ENCODE data around the gene TNS2.

TNS2 gene

DNA sequence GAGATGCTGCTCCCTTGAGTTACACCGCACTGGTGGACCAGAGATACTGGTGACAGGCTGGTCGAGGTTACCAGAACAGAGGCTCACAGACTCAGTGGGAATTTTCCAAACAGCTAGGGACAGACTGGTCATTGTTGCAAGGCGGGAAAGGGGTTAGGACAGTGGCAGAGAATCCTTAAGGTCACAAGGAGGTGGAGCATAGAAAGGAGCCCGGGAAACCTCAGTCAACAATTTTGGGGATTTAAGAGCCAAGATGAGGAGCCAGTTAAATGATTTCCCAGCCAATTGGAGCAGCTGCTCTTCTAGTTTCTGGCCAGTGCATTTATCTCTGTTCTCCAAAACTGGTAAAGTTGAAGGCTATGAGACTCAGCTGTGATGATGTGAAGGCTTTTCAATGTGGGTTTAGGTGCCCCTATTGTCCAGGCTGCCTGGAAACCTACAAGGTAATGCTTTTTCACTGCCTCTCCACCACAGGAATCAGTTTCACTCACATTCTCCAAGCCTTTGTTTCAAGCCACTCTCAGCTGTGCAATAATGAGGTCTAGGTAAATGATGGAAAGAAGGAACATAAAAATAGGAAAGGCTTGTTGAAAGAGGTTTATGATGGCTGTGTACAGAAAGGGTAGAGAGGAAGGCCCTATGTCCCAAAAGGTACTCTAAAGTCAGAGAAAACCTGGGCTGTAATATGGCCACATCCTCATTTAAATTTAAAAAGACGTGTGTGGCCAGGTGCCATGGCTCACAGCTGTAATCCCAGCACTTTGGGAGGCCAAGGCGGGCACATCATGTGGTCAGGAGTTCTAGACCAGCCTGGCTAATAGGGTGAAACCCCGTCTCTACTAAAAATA, 7.0 kb upstream of the TNS2 start:
- no peak for DNase-seq

DNA sequence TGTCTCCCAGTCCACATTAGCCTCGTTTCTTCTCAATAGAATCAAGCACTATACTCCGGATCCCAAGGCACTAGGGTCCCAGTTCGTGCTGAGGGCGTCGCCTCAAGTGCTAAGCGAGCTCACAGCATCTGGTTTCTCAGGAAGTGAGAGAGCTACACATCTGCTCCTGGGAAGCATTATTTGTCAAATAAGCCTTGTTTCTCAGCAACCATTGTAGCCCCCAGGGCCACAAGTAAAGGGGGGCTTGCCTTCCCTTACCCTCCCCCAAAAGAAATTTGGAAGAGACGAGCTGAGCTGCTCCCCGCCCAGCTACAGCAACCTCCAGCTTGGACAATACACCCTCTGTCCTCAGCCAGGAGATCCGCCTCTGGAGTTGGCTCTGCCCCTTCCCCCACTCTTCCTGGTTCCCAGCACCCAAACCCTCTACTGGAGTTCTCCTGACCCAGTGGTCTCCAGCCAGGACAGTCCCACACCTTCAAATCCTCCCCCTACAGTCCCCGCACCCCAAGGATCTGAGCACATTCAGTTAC, 5.7 kb upstream of the TNS2 start:
- DNase-seq, result no peak

DNA sequence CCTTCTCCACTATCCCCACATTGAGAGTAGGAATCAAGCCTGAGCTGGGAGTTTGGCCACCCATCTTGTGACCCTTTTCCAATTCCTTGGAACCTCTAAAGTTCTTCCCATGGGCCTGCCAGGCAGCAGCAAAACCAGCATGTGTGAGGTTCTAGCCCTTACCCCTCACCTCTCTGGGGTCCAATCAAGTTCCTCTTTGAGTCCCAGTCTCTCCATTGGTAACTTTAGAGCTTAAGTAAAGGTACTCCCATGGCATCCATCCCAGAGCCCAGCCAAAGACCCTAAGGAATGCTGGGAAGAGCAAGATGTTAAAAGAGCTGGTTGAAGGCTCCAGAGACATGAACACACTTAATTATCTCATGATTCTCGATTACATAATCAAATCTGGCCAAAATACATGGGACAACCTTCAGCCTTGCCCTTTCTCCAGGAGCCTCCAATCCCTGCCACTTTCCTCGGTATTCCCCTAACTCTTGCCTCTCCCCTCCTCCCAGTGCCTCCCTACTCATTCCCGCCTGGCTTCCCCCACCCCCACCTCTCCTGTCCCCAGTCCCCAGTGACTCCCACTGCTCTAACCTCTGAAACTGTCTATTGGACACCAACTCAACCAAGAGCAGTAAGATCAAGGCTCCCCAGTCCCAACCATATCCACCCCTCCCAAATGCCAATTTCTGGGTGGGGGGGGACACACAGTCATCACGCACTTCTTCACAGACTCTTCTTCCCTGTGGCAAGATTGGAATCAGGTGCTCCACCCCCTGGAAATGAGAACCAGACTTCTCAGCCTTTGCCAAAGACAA, 4.8 kb upstream of the TNS2 start:
- no peak for DNase-seq

DNA sequence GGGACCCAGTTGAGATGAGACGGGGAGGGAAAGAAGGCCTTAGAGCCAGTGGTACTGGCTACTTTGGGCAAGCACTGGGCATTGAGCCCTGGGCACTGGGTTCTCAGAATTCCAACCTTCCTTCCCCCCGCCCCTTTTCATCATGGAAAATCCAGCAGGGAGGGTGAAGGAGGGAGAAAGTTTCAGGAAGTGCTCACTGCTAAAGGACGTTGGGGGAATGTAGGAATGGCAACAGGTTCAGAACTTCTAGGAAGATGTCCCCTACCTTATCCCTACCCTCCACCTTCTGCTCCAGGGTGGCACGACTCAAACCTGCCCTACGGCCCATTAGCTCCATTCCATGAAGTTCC, 4.2 kb upstream of the TNS2 start:
- DNase-seq, result no peak

DNA sequence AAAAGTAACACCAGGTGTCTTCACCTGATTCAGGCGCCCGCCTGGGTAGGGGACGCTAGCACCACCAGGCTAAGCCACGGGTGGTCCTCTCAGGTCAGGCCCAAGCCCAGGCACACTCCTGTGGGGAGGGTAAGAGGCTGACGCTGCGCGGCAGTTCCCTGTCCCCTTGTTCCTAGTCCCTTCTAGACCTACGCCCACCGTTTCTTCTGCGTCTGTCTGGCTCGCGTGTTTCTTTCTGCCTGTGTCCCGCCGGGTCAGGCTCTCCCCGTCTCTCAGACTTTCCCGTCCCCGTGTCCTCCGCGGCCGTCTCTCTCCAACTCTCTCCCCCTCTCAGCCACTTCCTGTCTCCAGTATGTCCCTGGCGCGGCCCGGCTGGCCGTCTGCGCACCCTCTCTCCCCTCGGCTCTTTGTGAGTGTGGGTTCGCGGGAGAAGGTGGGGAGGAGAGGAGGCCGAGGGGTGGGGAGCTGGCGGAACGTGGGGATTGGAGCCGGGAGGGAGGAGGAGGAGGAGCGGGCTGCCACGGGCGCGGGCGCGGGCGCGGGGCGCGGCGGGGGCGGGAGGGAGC, 3.1 kb upstream of the TNS2 start:
- peak; percentile 28 for DNase-seq

DNA sequence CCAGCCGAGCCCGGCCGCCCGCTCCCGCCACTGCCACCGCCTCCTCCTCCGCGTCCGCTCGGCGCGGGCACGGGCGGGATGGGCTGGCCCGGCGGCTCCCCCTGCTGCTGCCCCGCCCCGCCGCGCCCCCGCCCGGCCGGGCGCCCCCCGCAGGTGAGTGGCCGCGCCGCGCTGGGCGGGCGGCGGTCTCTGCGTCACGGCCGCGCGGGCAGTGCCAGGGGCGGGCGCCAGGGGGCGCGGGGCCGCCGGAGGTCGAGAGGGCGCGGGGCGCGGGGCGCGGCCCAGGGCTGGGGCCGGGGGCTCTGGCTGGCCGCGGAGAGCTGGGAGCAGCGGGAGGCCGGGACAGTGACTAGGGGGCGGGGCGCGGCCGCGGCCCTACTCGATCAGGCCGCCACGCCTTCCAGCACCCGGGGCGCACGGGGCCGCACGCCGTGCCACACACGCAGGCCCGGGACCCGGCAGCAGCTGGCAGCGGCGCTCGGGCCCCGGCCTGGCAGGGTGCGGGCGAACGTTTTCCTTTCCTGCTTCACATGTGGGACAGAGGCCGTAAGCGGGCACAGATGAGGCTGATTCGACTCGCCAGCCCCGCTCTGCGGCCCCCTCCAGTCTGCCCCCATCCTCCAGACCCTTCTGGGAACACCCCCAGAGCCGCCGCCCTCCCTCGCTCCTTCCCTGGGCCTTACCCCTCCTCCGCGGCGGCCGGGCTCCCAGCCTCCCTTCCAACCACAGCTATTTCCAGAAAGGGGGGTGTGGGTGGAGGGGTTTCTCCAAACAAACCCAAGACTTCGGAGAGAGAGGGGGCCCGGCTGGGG, 2.4 kb upstream of the TNS2 start:
- peak; percentile 54 for DNase-seq

DNA sequence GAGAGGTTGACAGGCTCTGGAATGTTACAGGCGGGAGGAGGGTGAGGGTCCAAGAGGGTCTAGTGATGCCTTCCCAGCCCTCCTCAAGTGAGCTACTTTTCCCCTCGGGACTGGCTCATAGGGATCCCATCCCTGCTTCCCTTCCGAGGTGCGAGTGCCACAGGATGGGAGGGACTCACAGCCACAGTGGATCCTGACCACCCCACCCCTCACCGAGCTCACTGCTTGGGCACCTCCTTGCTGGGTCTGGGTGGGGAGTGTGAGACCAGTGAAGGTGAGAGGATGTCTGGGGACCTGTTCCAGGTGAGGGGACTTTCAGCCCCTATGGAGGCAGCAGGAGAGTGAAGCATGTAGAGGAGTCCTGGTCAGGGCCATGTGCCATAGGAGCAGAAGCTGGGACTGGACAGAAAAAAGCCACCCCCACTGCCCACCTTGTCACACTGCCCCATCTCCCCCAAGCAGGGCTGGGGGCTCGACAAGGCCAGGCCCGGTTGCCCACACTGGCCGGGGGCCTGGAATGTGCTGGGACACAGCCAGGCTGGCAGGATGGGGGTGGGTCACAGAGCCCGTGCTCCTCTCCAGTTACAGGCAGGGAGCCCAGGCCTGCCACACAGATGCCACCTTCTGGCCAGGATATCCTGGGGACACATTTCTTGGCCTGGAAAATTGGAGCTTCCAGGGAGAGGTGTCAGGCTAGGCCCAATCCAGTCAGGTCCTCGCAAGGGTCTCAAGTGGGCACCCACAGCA, 1.7 kb upstream of the TNS2 start:
- DNase-seq, result no peak

DNA sequence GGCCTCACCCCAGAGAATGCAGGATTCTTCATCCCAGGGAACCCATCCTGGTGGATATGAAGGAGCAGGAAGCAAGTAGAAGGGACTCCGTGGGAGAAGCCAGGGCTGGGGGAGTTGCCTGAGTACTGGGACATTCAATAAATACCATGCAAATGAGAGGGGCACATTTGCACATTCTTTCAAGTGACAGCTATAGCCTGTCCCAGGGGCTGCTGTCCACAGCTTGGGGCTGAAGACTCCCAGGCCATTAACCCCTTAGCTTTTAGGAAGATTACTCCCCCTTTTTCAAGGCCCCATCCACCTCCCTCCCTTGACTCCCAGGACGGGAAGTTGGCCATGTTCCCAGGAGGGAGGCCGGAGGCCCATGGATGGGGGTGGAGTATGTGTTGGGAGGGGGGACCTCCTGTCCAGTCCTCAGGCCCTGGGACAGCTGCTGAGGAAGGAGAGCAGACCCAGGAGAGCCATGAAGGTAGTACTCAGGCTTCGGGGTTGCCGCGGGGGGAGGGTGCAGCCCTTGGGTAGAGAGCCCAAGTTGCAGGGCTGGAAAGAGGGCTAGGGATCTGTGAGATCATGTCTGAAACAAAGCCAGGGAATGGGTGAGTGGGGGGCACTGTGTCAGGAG, 974 bp upstream of the TNS2 start:
- no peak for DNase-seq

DNA sequence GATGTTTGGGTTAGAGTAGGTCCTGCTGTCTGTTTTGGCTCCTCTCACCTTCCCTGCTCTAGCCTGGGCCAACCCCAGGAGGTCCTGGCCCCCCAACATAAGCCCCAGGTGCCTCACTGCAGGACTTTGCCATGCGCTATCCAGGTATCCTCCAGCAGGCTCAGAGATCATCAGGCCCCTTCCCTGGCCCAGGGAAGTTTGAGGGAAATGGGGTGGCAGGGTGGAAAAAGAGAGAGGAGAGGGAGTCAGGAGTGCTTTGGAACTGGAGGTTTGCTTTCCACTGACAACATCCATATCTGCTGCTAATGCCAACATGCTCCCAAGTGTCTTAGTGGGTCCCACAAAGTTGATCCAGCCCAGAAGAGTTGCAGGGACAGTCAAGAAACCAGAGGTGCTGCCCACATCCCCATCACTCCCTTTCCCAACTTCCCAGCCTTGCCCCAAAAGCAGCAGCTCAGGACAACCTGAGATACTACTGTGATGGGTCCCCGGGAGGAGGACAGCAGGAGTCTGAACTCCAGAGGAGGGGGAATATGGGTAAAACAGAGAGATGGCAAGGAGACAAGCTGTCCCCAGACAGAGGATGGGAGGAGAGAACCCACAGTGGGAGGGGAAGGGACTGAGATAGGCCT, 677 bp downstream of the TNS2 start:
- DNase-seq, result no peak

DNA sequence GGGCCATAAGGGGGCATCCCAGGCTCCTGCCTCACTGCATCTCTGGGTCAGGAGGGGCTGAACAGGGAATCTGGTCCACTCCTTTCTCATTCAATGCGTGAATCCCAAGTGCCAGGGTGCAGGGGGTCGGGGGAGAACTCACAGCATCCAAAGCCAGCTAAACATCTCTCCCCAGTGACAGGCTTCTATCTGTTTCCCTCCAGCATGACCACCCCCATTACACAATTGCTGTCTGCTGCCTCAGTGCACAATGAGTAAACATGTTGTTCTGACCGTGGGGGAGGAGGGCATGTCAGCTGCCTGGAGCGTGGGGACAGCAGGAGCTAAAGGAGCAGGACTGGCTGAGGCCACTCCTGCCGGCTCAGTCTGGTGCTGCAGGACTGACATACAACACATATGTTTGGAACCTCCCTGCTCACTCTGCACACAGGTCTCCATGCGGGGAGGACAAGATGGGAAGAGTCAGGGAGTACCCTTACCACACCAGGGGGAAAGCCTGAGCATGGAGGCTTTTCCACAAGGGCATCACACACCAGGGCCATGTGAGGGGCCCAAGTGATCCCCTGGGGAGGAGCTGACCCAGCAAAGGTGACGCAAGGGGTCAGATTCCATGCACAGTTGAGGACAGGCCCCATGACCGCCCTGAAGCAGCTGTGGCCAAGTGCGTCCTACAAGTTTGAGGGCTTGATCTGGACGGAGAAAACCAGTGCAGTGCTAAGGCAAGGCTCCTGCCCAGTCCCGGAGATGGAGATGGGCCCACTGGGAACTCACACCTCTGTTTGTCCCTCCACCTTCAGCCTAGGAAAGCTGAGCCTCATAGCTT, 1.4 kb downstream of the TNS2 start:
- DNase-seq, result no peak

DNA sequence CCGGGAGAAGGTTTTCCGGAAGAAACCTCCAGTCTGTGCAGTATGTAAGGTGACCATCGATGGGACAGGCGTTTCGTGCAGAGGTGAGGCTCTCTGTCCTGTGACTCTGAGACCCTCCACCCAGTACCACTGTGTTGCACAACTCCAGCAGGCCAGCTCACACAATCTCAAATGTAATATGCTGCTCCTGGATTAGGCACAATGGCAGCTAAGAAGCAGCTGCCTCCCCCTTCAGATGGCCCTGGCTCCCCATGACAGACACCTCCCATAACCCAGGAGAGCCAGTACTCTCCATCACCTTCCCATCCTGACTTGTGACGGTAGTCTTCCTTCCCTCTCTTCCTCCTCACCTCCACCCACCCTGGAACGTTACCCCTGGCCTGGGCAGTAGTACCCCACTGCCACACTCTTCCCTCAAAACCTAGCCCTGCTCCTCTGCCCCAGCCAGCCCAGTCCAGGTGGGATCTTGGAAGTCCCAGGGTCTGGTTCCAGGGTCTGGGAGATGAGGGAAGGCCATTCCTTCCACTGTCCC, 2.1 kb downstream of the TNS2 start:
- no peak for DNase-seq

DNA sequence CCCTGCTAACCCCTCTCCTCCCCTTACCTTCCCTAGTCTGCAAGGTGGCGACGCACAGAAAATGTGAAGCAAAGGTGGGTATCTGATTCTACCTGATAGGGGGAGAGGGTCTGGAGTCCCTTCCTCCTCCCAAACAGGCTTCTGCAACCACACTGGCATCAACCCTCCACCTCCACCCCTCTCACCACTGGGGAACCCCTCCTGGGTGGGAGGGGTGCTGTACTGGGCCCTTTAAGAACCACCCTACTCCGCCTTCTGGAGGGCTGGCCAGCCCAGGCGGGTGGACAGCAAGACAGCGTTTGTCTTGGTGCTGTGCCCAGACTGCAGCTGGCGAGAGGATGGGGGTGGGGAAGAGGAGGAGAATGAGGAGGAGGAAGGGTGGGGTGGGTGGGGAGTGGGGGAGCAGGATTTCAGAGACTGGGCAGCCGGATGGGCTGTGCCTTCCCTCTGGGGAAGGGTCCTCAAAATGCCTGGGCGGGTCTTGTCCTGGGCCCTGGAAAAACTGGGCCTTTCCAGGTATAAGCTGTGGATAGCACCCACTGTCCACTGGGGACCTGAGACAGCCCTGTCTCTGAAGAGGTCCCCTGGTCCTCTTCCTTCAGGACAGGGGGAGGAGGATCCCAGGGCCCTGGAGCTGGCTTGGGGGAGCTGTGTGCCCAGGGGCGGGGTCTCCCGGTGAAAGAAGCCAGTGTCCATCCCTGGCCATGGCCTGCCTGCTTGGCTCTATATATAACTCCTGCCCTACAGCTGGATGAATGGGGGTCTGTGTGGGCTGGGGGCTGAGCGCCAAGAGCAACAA, 2.8 kb downstream of the TNS2 start:
- DNase-seq, result no peak

DNA sequence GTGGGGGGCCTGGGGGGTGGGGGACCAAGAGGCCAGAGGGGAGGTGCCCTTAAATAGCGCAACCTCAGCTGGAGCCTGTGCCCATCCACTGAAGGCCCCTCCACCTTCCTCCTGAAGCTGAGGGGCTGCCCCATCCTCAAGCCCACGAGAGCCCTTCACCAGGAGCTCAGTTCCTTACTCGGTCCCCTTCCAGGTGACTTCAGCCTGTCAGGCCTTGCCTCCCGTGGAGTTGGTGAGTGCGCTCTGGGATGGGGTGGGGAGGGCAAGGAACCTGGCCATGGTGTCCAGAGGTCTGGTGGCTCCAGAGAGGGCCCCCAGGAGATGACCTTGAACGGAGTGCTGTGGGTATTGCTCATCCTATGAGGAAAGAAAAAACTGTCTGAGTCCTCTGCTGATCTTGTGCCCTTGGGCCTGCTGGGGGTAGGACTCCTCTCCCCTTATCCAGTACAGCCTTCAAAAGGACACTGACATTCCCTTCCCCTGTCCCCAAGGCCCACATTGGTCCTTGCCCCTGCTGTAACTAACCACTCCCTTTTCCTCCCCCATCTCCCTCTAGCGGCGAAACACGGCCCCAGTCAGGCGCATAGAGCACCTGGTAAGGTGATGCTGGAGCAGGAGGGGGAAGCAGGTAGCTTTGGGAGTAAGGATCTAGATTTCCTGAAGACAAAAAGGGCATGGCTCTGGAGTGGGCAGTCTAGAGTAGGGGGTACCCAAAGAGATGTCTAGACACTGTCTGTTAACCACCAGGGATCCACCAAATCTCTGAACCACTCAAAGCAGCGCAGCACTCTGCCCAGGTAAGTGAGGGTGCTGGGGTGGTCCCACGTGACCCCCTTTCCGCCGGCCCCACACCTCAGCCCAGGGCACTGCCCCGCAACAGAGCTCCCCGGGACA, 3.6 kb downstream of the TNS2 start:
- peak; percentile 51 for DNase-seq

DNA sequence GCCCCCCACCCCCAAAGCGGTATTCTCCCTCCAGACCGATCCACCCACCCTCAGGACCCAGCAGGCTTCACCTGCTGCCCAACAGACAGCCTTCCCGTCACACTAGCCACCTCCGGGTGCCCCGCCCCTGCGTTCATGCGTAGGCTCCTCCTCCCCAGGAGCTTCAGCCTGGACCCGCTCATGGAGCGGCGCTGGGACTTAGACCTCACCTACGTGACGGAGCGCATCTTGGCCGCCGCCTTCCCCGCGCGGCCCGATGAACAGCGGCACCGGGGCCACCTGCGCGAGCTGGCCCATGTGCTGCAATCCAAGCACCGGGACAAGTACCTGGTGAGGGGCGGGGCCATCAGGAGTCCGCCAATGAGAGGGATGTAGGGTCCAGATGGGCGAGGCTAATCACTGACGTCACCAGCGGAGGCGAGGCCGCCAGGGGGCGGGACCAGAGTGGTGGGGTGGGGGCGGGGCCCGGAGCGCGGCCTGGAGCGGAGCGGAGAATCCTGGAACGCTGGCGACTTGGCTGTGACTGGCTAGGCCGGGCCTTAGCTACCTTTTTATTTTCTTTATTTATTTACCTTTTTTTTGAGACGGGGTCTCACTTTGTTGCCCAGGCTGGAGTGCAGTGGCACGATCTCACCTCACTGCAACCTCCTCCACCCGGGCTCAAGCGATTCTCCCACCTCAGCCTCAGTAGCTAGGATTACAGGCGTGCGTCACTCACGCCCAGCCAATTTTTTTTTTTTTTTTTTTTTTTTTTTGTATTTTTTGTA, 4.4 kb downstream of the TNS2 start:
- peak; percentile 94 for DNase-seq

DNA sequence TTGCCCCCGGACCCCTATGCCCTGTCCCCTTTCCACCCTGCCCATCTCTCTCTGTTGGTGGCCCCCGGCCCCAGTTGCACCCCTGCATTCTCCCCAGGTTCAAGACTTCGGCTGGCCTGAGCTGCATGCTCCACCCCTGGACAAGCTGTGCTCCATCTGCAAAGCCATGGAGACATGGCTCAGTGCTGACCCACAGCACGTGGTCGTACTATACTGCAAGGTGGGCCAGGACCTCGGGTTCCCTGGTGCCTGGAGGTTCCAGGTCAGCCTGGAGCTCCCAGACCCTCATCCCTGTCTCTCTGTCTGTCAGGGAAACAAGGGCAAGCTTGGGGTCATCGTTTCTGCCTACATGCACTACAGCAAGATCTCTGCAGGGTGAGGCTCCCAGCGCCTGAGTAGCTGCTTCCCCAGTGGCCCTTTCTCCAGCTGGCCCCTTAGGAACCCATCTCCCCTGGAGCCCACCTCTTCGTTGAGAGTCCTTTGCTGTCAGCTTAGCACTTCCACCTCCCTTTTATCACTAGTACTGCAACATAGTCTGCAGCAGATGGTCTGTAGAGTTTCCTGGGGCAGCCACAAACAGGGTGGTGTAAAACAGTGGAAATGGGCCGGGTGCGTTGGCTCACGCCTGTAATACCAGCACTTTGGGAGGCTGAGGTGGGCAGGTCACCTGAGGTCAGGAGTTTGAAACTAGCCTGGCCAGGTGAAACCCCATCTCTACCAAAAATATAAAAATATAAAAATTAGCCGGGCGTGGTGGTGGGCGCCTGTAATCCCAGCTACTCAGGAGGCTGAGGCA, 5.8 kb downstream of the TNS2 start:
- DNase-seq, result no peak

DNA sequence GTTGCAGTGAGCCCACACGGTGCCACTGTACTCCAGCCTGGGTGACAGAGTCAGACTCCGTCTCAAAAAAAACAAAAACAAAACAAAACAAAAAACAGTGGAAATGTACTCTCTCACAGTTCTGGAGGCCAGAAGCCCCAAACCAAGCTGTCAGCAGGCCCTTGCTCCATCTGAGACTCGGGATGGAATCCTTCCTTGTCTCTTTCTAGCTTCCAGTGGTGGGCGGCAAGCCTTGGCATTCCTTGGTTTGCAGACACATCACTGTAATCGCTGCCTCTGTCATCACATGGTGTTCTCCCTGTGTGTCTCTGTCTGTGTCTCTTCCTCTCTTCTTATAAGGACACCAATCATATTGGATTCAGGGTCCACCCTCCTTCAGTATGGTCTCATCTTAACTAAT, 6.4 kb downstream of the TNS2 start:
- no peak for DNase-seq
